Keratinocyte (primary cell): ENCODE data around the gene TMEM120B. TPM values are rescaled to one million over a fixed set of nuclear protein-coding genes. Genes with fewer than 3 reads are reported as not detected.

ENCODE experiments used
- DNase-seq: peaks from one replicate; pipeline ENCODE4 v3.0.0-alpha.2; 2011; ENCODE audit warnings: low read depth, missing footprints, low spot score
- FAIRE-seq: peaks from 2 replicates; lab custom pipeline; 2011; peaks lifted over from hg19 to GRCh38; lab: Jason Lieb, UNC
- H2AFZ ChIP-seq: 2 replicates; pipeline ENCODE4 v1.6.0; 2012; ENCODE audit warnings: low read length, control low read depth, inconsistent platforms; ENCODE audit not compliant: control insufficient read depth
- H3K27ac ChIP-seq: 2 replicates; pipeline ENCODE4 v1.5.1; 2011; ENCODE audit warnings: low read length; ENCODE audit not compliant: control insufficient read depth, insufficient read depth
- H3K27me3 ChIP-seq: 3 replicates; pipeline ENCODE4 v1.6.0; 2011; ENCODE audit warnings: low read length; ENCODE audit not compliant: control insufficient read depth, insufficient read depth; ENCODE audit errors: extremely low read depth
- H3K36me3 ChIP-seq, 2 experiments: 2 replicates in 1 of 2; 3 replicates in 1 of 2; pipeline ENCODE4 v1.5.1; 2011; ENCODE audit warnings: low read length in 2 of 2, mild to moderate bottlenecking in 1 of 2; ENCODE audit not compliant: control insufficient read depth in 2 of 2, insufficient read depth in 2 of 2; ENCODE audit errors: extremely low read depth in 1 of 2
- H3K4me1 ChIP-seq: 3 replicates; pipeline ENCODE4 v1.5.1; 2011; ENCODE audit warnings: low read length; ENCODE audit not compliant: control insufficient read depth, insufficient read depth; ENCODE audit errors: extremely low read depth
- H3K4me2 ChIP-seq: 3 replicates; pipeline ENCODE4 v1.6.0; 2011; ENCODE audit warnings: low read depth, low read length; ENCODE audit not compliant: control insufficient read depth, insufficient read depth; ENCODE audit errors: extremely low read depth
- H3K4me3 ChIP-seq, 3 experiments: fragments of 200-600 bp in 1 of 3; sonication (generic) in 1 of 3; 2 replicates in 2 of 3; 3 replicates in 1 of 3; pipeline ENCODE4 v1.5.1; 2011 to 2016; ENCODE audit warnings: low read length in 3 of 3, mild to moderate bottlenecking in 3 of 3, control low read depth in 2 of 3, inconsistent platforms in 1 of 3, low read depth in 1 of 3, mixed read lengths in 1 of 3, mixed run types in 1 of 3, moderate library complexity in 1 of 3; ENCODE audit not compliant: control insufficient read depth in 2 of 3, insufficient read depth in 2 of 3; ENCODE audit errors: extremely low read depth in 1 of 3
- H3K79me2 ChIP-seq: 2 replicates; pipeline ENCODE4 v1.6.0; 2012; ENCODE audit warnings: low read length; ENCODE audit not compliant: control insufficient read depth, insufficient read depth
- H3K9ac ChIP-seq: 3 replicates; pipeline ENCODE4 v1.6.0; 2011; ENCODE audit warnings: low read length; ENCODE audit not compliant: control insufficient read depth, insufficient read depth; ENCODE audit errors: extremely low read depth
- H3K9me1 ChIP-seq: 3 replicates; pipeline ENCODE4 v1.6.0; 2011; ENCODE audit warnings: low read length; ENCODE audit not compliant: control insufficient read depth, insufficient read depth; ENCODE audit errors: extremely low read depth
- H3K9me3 ChIP-seq: 2 replicates; pipeline ENCODE4 v1.5.1; 2012; ENCODE audit warnings: low read depth, low read length; ENCODE audit not compliant: control insufficient read depth
- H4K20me1 ChIP-seq: 3 replicates; pipeline ENCODE4 v1.6.0; 2011; ENCODE audit warnings: low read length; ENCODE audit not compliant: control insufficient read depth, insufficient read depth; ENCODE audit errors: extremely low read depth
- EZH2 ChIP-seq: IDR thresholded peaks from one replicate; pipeline ENCODE4 v1.6.1; 2012; ENCODE audit warnings: inconsistent platforms, mild to moderate bottlenecking, low read length, moderate library complexity
- dilution Hi-C: fragments of 300-500 bp; cut with MboI; formaldehyde crosslinking; loops from one replicate; pipeline ENCODE4 v1.7.0; 2020; ENCODE audit warnings: low sequenced_read_pairs; ENCODE audit not compliant: extremely low pct_ligation_motif_present
- polyA plus RNA-seq, 5 experiments: library from polyadenylated mRNA; depleted of rRNA in 3 of 5; stranded (reverse) in 3 of 5; stranded (forward) in 1 of 5; unstranded in 1 of 5; fragments of >200 nt; gene quantifications; 1 replicate in 1 of 5; 2 replicates in 3 of 5; 3 replicates in 1 of 5; pipeline versions ENCODE4 v1.2.1 to v1.2.3, GENCODE V29; 2011 to 2012; ENCODE audit warnings: missing spikeins in 2 of 5, low read depth in 1 of 5, low replicate concordance in 1 of 5
- TF ChIP-seq, protein P1 (sequence below), 3 experiments: IDR thresholded peaks in 1 of 3; conservative IDR thresholded peaks in 1 of 3; optimal IDR thresholded peaks in 1 of 3; 2 replicates in 2 of 3; 3 replicates in 1 of 3; pipeline versions ENCODE3 to v1.5.1; 2011; ENCODE audit warnings: low read length in 3 of 3, mild to moderate bottlenecking in 3 of 3, moderate library complexity in 2 of 3, control low read depth in 1 of 3, inconsistent platforms in 1 of 3; ENCODE audit not compliant: insufficient read depth in 2 of 3; ENCODE audit errors: extremely low read depth in 1 of 3

The TMEM120B gene
- polyA plus RNA-seq, 1 donor (not counting 4 experiments of a cell fraction or from before 2014, with no cell fraction given), result 6.9 TPM

DNA sequence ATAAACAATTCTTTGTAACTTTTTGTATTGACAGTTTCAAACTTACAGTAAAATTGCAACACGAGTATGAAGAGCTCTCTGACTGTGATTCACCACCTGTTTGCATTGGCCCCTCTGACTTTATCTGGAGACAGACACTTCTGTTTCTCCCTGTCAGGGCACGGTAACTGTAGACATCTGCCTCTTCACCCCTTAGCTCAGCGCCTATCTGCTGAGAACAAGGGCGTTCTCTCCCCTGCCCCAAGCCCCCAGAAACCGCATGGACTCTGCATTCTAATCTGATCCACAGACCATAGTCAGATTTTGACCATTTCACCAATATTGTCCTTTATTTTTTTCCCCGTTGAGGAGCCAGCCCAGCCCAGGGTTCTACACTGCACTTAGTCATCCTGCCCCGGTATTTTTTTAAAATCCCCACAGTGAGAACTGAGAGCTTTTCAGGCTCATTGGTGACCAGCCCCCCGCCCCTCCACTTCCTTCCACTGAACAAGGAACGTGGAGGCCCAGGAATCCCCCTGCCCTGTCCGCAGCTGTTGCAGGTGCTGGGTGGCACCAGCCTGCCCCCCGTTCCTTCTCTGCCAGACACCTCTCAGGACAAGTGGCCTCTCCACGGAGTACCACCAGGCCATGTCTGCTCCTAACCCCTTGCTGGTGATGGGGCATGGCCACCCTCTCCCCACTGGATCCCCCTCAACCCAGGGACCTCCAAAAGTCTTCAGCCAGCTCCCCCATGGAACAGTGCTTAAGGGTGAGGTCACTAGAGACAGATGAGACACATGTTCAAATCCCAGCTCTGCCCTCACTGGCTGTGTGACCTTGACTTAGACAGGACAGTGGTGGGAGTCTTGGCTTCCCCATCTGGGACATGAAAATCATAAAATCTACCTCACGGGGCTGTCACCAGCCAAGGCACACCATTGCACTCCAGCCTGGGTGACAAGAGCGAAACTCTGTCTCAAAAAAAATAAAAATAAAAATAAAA, 69.7 kb downstream of the TMEM120B start:
- H3K9me1 ChIP-seq, result peaks cover 2% of the 10 kb centered on the region
- TF ChIP-seq, protein P1, sequence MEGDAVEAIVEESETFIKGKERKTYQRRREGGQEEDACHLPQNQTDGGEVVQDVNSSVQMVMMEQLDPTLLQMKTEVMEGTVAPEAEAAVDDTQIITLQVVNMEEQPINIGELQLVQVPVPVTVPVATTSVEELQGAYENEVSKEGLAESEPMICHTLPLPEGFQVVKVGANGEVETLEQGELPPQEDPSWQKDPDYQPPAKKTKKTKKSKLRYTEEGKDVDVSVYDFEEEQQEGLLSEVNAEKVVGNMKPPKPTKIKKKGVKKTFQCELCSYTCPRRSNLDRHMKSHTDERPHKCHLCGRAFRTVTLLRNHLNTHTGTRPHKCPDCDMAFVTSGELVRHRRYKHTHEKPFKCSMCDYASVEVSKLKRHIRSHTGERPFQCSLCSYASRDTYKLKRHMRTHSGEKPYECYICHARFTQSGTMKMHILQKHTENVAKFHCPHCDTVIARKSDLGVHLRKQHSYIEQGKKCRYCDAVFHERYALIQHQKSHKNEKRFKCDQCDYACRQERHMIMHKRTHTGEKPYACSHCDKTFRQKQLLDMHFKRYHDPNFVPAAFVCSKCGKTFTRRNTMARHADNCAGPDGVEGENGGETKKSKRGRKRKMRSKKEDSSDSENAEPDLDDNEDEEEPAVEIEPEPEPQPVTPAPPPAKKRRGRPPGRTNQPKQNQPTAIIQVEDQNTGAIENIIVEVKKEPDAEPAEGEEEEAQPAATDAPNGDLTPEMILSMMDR (optimal IDR thresholded peaks at IDR 0.05 in 1 of 3, IDR thresholded peaks at IDR 0.05 in 1 of 3, conservative IDR thresholded peaks at IDR 0.05 in 1 of 3; ENCODE audit: extremely low read depth in 1 of 3, insufficient read depth in 2 of 3, low read length in 3 of 3), result no peak
- no peak for TF ChIP-seq EZH2
- FAIRE-seq (peak; percentile 5), DNase-seq (no peak)
- dilution Hi-C loops, result no loop called here
- peak overlapping the region; percentile 24 for H3K9ac ChIP-seq
- no peaks in the 10 kb centered on the region for H3K9me3 ChIP-seq
- H3K4me3 ChIP-seq, result no peak overlapping the region
- H3K4me2 ChIP-seq, result peak overlapping the region; percentile 53
- no peaks in the 10 kb centered on the region for H3K79me2 ChIP-seq
- H3K27me3 ChIP-seq, result no peaks in the 10 kb centered on the region
- H3K36me3 ChIP-seq, result peaks cover 0 to 6% of the 10 kb centered on the region in 2 experiments
- H4K20me1 ChIP-seq, result no peaks in the 10 kb centered on the region
- no peak overlapping the region for H2AFZ ChIP-seq
- H3K27ac ChIP-seq, result peak overlapping the region; percentile 42
- peaks cover 33% of the 10 kb centered on the region for H3K4me1 ChIP-seq

DNA sequence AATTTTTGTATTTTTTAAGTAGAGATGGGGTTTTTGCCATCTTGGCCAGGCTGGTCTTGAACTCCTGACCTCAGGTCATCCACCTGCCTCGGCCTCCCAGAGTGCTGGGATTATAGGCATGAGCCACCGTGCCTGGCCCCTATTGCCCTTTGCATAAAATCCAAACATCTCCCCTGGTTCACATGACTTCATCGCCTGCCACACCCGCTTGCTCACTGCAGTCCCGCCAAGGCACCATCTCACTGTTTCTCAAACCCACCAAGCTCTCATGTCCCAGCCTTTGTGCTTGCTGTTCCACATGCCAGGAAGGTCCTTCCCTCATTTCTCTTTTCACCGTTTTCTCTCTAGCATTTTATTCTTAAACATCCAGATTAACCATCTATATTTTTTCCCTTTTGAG, 71.2 kb downstream of the TMEM120B start:
- H3K4me1 ChIP-seq, result peaks cover 33% of the 10 kb centered on the region
- peak overlapping the region; percentile 47 for H3K27ac ChIP-seq
- H3K79me2 ChIP-seq, result no peaks in the 10 kb centered on the region
- dilution Hi-C loops, result no loop called here
- FAIRE-seq (no peak), DNase-seq (no peak)
- no peaks in the 10 kb centered on the region for H3K27me3 ChIP-seq
- H3K4me2 ChIP-seq, result peak overlapping the region; percentile 37
- no peaks in the 10 kb centered on the region for H4K20me1 ChIP-seq
- H3K9ac ChIP-seq, result no peak overlapping the region
- no peak overlapping the region for H3K4me3 ChIP-seq
- H3K9me1 ChIP-seq, result peaks cover 3% of the 10 kb centered on the region
- no peak overlapping the region for H2AFZ ChIP-seq
- no peak for TF ChIP-seq EZH2
- TF ChIP-seq, protein P1 (optimal IDR thresholded peaks at IDR 0.05 in 1 of 3, IDR thresholded peaks at IDR 0.05 in 1 of 3, conservative IDR thresholded peaks at IDR 0.05 in 1 of 3; ENCODE audit: extremely low read depth in 1 of 3, insufficient read depth in 2 of 3, low read length in 3 of 3), result no peak
- H3K36me3 ChIP-seq, result peaks cover 0 to 5% of the 10 kb centered on the region in 2 experiments
- no peaks in the 10 kb centered on the region for H3K9me3 ChIP-seq
